Common myeloid progenitor, CD34-positive (primary cell): Measurements from ENCODE around the gene WWOX.
A peak's percentile ranks its signal among the peaks of the same experiment; 100 is the strongest.

Source experiments
- CTCF ChIA-PET: fragments of 350-600 bp; sonication (Branson Sonifier 250); formaldehyde crosslinking; loops from one replicate; lab custom pipeline; 2021; ENCODE audit warnings: antibody characterized with exemption; lab: Charles Lee
- POLR2A ChIA-PET: fragments of 350-600 bp; sonication (Branson Sonifier 250); formaldehyde crosslinking; loops from one replicate; lab custom pipeline; 2021; ENCODE audit warnings: antibody characterized with exemption; lab: Charles Lee
- DNase-seq, 3 donors: peaks; one replicate each; pipeline versions ENCODE4 v3.0.0 to v3.0.0-alpha.2; 2013
- H3K27ac ChIP-seq, 2 experiments: 1 replicate in 1 of 2; 2 replicates in 1 of 2; pipeline ENCODE4 v1.7.0; 2013; ENCODE audit warnings: inconsistent platforms in 2 of 2, low read length in 2 of 2, mild to moderate bottlenecking in 2 of 2, low read depth in 1 of 2, moderate library complexity in 1 of 2; ENCODE audit not compliant: severe bottlenecking in 2 of 2, insufficient read depth in 1 of 2, poor library complexity in 1 of 2
- H3K27me3 ChIP-seq, 5 experiments: replicated peaks in 2 of 5; 1 replicate in 3 of 5; 2 replicates in 2 of 5; pipeline versions ENCODE4 v1.6.1 to v1.7.0; 2013; ENCODE audit warnings: low read length in 4 of 5, mild to moderate bottlenecking in 2 of 5, moderate library complexity in 2 of 5, inconsistent platforms in 1 of 5; ENCODE audit not compliant: insufficient read depth in 5 of 5, control insufficient read depth in 4 of 5
- H3K36me3 ChIP-seq, 4 experiments: 1 replicate in 2 of 4; 2 replicates in 2 of 4; pipeline versions ENCODE4 v1.6.1 to v1.7.0; 2013; ENCODE audit warnings: low read length in 3 of 4, control low read depth in 1 of 4, mild to moderate bottlenecking in 1 of 4; ENCODE audit not compliant: control insufficient read depth in 4 of 4, insufficient read depth in 4 of 4
- H3K4me1 ChIP-seq, 4 experiments: 1 replicate in 3 of 4; 2 replicates in 1 of 4; pipeline versions ENCODE4 v1.6.1 to v1.7.1; 2013; ENCODE audit warnings: low read length in 3 of 4, mild to moderate bottlenecking in 3 of 4, control low read depth in 1 of 4, inconsistent platforms in 1 of 4, moderate library complexity in 1 of 4; ENCODE audit not compliant: control insufficient read depth in 4 of 4, insufficient read depth in 4 of 4; ENCODE audit errors: control extremely low read depth in 1 of 4
- H3K4me3 ChIP-seq, 7 experiments: 1 replicate in 4 of 7; 2 replicates in 3 of 7; pipeline versions ENCODE4 v1.5.1 to v1.7.0; 2013; ENCODE audit warnings: mild to moderate bottlenecking in 7 of 7, low read length in 6 of 7, moderate library complexity in 6 of 7, inconsistent platforms in 2 of 7, low read depth in 2 of 7, control low read depth in 1 of 7; ENCODE audit not compliant: insufficient read depth in 4 of 7, control insufficient read depth in 1 of 7; ENCODE audit errors: extremely low read depth in 1 of 7
- H3K9me3 ChIP-seq, 5 experiments: 1 replicate in 4 of 5; 2 replicates in 1 of 5; pipeline versions ENCODE4 v1.6.1 to v1.7.1; 2013; ENCODE audit warnings: low read length in 4 of 5, mild to moderate bottlenecking in 2 of 5, inconsistent platforms in 1 of 5, low read depth in 1 of 5, moderate library complexity in 1 of 5; ENCODE audit not compliant: control insufficient read depth in 4 of 5, insufficient read depth in 2 of 5; ENCODE audit errors: control extremely low read depth in 1 of 5
- WGBS: methylation state at CpG from one replicate; pipeline ENCODE4 v1.1.5; 2013; ENCODE audit not compliant: insufficient coverage; 5-methylcytosine and 5-hydroxymethylcytosine counted together

The WWOX gene

GRCh38 chr16:79090966-79091365 is 991.5 kb downstream of the WWOX start:
- CTCF ChIA-PET, result interaction anchor here (0.6 to 1.6 kb wide), 3 partner anchors 15 to 18 kb away, joined by 3 to 5 read pairs (median 3); no protein-coding TSS in a partner anchor
- POLR2A ChIA-PET, result no interaction called here
- H3K4me1 ChIP-seq, result peaks cover 50 to 82% (median 70%) of the 10 kb centered on the region in 4 experiments

GRCh38 chr16:79092846-79093245 is 993.4 kb downstream of the WWOX start:
- Histone ChIP-seq H3K36me3 (no peaks in the 10 kb centered on the region), H3K27me3 (no peaks in the 10 kb centered on the region), H3K4me1 (peaks cover 61 to 98% (median 88%) of the 10 kb centered on the region in 4 experiments), H3K9me3 (no peaks in the 10 kb centered on the region), H3K4me3 (no peak overlapping the region), H3K27ac (no peak overlapping the region)
- 67% methylated on average over 1 of the region's 5 CpGs for WGBS
- ChIA-PET CTCF (no interaction called here), POLR2A (interaction anchor here (0.5 to 0.6 kb wide), 2 partner anchors 19 to 1412 kb away, joined by 3 to 6 read pairs; no protein-coding TSS in a partner anchor)
- DNase-seq, result no peak

More at GRCh38 chr16:79090966-79091365, 991.5 kb downstream of the WWOX start:
- Histone ChIP-seq H3K9me3 (no peaks in the 10 kb centered on the region), H3K27ac (no peak overlapping the region), H3K27me3 (no peaks in the 10 kb centered on the region), H3K4me3 (peak overlapping the region in 2 of 7 experiments; percentile 13 to 36), H3K36me3 (no peaks in the 10 kb centered on the region)
- WGBS, result 20% methylated on average over 4 of the region's 4 CpGs
- DNase-seq, result peak in 2 of 3 donors; percentile 60 to 61

GRCh38 chr16:79093554-79093967 is 994.1 kb downstream of the WWOX start:
- Histone ChIP-seq H3K27ac (peak overlapping the region in 1 of 2 experiments; percentile 58), H3K9me3 (no peaks in the 10 kb centered on the region), H3K36me3 (no peaks in the 10 kb centered on the region), H3K4me3 (peak overlapping the region in 5 of 7 experiments; percentile 25 to 71 (median 44)), H3K4me1 (peaks cover 61 to 92% (median 86%) of the 10 kb centered on the region in 4 experiments), H3K27me3 (no peaks in the 10 kb centered on the region)
- DNase-seq, result peak; percentile 94 to 98 (median 97)
- POLR2A ChIA-PET, result interaction anchor here (0.6 kb wide), 2 partner anchors 43 to 1412 kb away, joined by 3 to 6 read pairs; no protein-coding TSS in a partner anchor
- 0% methylated on average over 1 of the region's 10 CpGs for WGBS
- CTCF ChIA-PET, result no interaction called here

- CTCF ChIA-PET, result no interaction called here
- H3K4me1 ChIP-seq, result peaks cover 45 to 72% (median 63%) of the 10 kb centered on the region in 4 experiments
Observed at GRCh38 chr16:79096246-79096645, 996.8 kb downstream of the WWOX start.

GRCh38 chr16:79097166-79097565 is 997.7 kb downstream of the WWOX start:
- Histone ChIP-seq H3K36me3 (no peaks in the 10 kb centered on the region), H3K9me3 (no peaks in the 10 kb centered on the region), H3K4me3 (no peak overlapping the region), H3K4me1 (peaks cover 39 to 67% (median 59%) of the 10 kb centered on the region in 4 experiments), H3K27me3 (no peaks in the 10 kb centered on the region), H3K27ac (no peak overlapping the region)
- POLR2A ChIA-PET, result no interaction called here
- CTCF ChIA-PET, result interaction anchor here (0.6 kb wide), 1 partner anchor 915 kb away, joined by 6 read pairs; no protein-coding TSS in a partner anchor
- DNase-seq, result peak in 1 of 3 donors; percentile 21
- 93% methylated on average over 3 of the region's 7 CpGs for WGBS

More at GRCh38 chr16:79096246-79096645, 996.8 kb downstream of the WWOX start:
- H3K27me3 ChIP-seq, result no peaks in the 10 kb centered on the region
- DNase-seq, result no peak
- no peaks in the 10 kb centered on the region for H3K36me3 ChIP-seq
- POLR2A ChIA-PET, result no interaction called here
- H3K27ac ChIP-seq, result no peak overlapping the region
- no peaks in the 10 kb centered on the region for H3K9me3 ChIP-seq
- 88% methylated on average over 7 of the region's 7 CpGs for WGBS
- no peak overlapping the region for H3K4me3 ChIP-seq

- Histone ChIP-seq H3K27me3 (no peaks in the 10 kb centered on the region), H3K9me3 (no peaks in the 10 kb centered on the region), H3K4me3 (no peak overlapping the region), H3K27ac (no peak overlapping the region), H3K4me1 (peaks cover 35 to 62% (median 54%) of the 10 kb centered on the region in 4 experiments), H3K36me3 (no peaks in the 10 kb centered on the region)
- 95% methylated on average over 4 of the region's 7 CpGs for WGBS
- CTCF ChIA-PET, result no interaction called here
- POLR2A ChIA-PET, result no interaction called here
- no peak for DNase-seq
Observed at GRCh38 chr16:79097771-79098170, 998.3 kb downstream of the WWOX start.

- WGBS, result 67% methylated on average over 3 of the region's 3 CpGs
- POLR2A ChIA-PET, result no interaction called here
Observed at GRCh38 chr16:79098907-79099306, 999.5 kb downstream of the WWOX start.

More at GRCh38 chr16:79098907-79099306, 999.5 kb downstream of the WWOX start:
- Histone ChIP-seq H3K36me3 (no peaks in the 10 kb centered on the region), H3K4me3 (no peak overlapping the region), H3K4me1 (peaks cover 24 to 51% (median 44%) of the 10 kb centered on the region in 4 experiments), H3K27me3 (no peaks in the 10 kb centered on the region), H3K9me3 (no peaks in the 10 kb centered on the region), H3K27ac (no peak overlapping the region)
- DNase-seq, result no peak
- CTCF ChIA-PET, result no interaction called here
